GM23338 (cell line): ENCODE data around the gene PPP1R16B. TPM values are rescaled to one million over a fixed set of nuclear protein-coding genes. Genes with fewer than 3 reads are reported as not detected.

Experiments used
- ATAC-seq: fragments of 200-7000 bp; cut with Tn5 transposase; 3 replicates; pipeline ENCODE4 v1.9.1; 2020
- DNase-seq: peaks from one replicate; pipeline ENCODE4 v3.0.0-alpha.2; 2015; ENCODE audit warnings: low spot score
- H2AFZ ChIP-seq: fragments of 200-600 bp; sonication (generic); 2 replicates; pipeline ENCODE4 v1.8.0; 2016; ENCODE audit warnings: antibody characterized with exemption, mild to moderate bottlenecking, moderate library complexity
- H3F3A ChIP-seq: fragments of 200-600 bp; sonication (generic); replicated peaks from 2 replicates; pipeline ENCODE4 v1.8.0; 2017; ENCODE audit warnings: antibody characterized with exemption, mixed run types, low read depth
- H3K27ac ChIP-seq: fragments of 200-600 bp; sonication (generic); 2 replicates; pipeline ENCODE4 v1.6.1; 2016; ENCODE audit warnings: low read depth
- H3K27me3 ChIP-seq: fragments of 200-600 bp; sonication (generic); 2 replicates; pipeline ENCODE4 v1.8.0; 2016; ENCODE audit warnings: mild to moderate bottlenecking, mixed run types, moderate library complexity; ENCODE audit not compliant: insufficient read depth
- H3K36me3 ChIP-seq: fragments of 200-600 bp; sonication (generic); 2 replicates; pipeline ENCODE4 v1.8.0; 2016; ENCODE audit warnings: mild to moderate bottlenecking; ENCODE audit not compliant: insufficient read depth
- H3K4me1 ChIP-seq: fragments of 200-600 bp; sonication (generic); 2 replicates; pipeline ENCODE4 v1.8.0; 2016; ENCODE audit warnings: mild to moderate bottlenecking, moderate library complexity; ENCODE audit not compliant: insufficient read depth
- H3K4me2 ChIP-seq: fragments of 200-600 bp; sonication (generic); 2 replicates; pipeline ENCODE4 v1.7.1; 2017; ENCODE audit warnings: mixed run types
- H3K4me3 ChIP-seq: fragments of 200-600 bp; sonication (generic); 2 replicates; pipeline ENCODE4 v1.6.1; 2016; ENCODE audit warnings: mixed run types
- H3K79me2 ChIP-seq: fragments of 200-600 bp; sonication (generic); replicated peaks from 2 replicates; pipeline ENCODE4 v1.8.0; 2017; ENCODE audit warnings: mild to moderate bottlenecking; ENCODE audit not compliant: insufficient read depth
- H3K9me2 ChIP-seq: fragments of 200-600 bp; sonication (generic); 2 replicates; pipeline ENCODE4 v1.8.0; 2017; ENCODE audit not compliant: insufficient read depth
- H4K20me1 ChIP-seq: fragments of 200-600 bp; sonication (generic); replicated peaks from 2 replicates; pipeline ENCODE4 v1.8.0; 2017; ENCODE audit warnings: mild to moderate bottlenecking; ENCODE audit not compliant: insufficient read depth
- H3K27ac Mint-ChIP-seq: 2 replicates; pipeline ENCODE4 v1.8.0; 2020; ENCODE audit warnings: inconsistent platforms, mild to moderate bottlenecking, moderate library complexity, mixed read lengths
- H3K27me3 Mint-ChIP-seq: 3 replicates; pipeline ENCODE4 v1.8.0; 2022; ENCODE audit warnings: low read depth, mild to moderate bottlenecking, moderate library complexity, mixed read lengths, inconsistent platforms; ENCODE audit not compliant: insufficient read depth, poor library complexity
- H3K36me3 Mint-ChIP-seq: 3 replicates; pipeline ENCODE4 v1.8.0; 2021; ENCODE audit warnings: low read depth, mild to moderate bottlenecking, inconsistent platforms, moderate library complexity, mixed read lengths
- H3K4me1 Mint-ChIP-seq: 3 replicates; pipeline ENCODE4 v1.8.0; 2020; ENCODE audit warnings: mild to moderate bottlenecking, inconsistent platforms, mixed read lengths
- H3K4me3 Mint-ChIP-seq: 3 replicates; pipeline ENCODE4 v1.8.0; 2021; ENCODE audit warnings: moderate library complexity, mild to moderate bottlenecking, inconsistent platforms, mixed read lengths
- H3K9me3 Mint-ChIP-seq: 3 replicates; pipeline ENCODE4 v1.8.0; 2020; ENCODE audit warnings: moderate library complexity, mild to moderate bottlenecking, inconsistent platforms, mixed read lengths
- CTCF ChIP-seq, 2 experiments: fragments of 200-600 bp in 1 of 2; sonication (generic) in 1 of 2; conservative IDR thresholded peaks; 2 replicates each; pipeline versions ENCODE4 v1.5.1 to v1.6.1; 2016 to 2017; ENCODE audit warnings: antibody characterized with exemption in 2 of 2, low read depth in 2 of 2, mild to moderate bottlenecking in 2 of 2, moderate library complexity in 1 of 2
- ETS1 ChIP-seq: IDR thresholded peaks from 2 replicates; pipeline ENCODE4 v1.6.1; 2016; ENCODE audit warnings: antibody characterized with exemption
- EZH2phosphoT487 ChIP-seq: fragments of 200-600 bp; sonication (generic); IDR thresholded peaks from one replicate; pipeline ENCODE4 v1.8.1; 2018; ENCODE audit warnings: antibody characterized with exemption; ENCODE audit not compliant: unreplicated experiment
- JUNB ChIP-seq: IDR thresholded peaks from one replicate; pipeline ENCODE4 v1.6.1; 2016; ENCODE audit warnings: antibody characterized with exemption; ENCODE audit not compliant: unreplicated experiment
- NANOG ChIP-seq: IDR thresholded peaks from 2 replicates; pipeline ENCODE4 v1.6.1; 2016; ENCODE audit warnings: antibody characterized with exemption, borderline replicate concordance
- REST ChIP-seq: IDR thresholded peaks from one replicate; pipeline ENCODE4 v1.6.1; 2018; ENCODE audit warnings: antibody characterized with exemption; ENCODE audit not compliant: unreplicated experiment
- ZNF114 ChIP-seq: fragments of 250-450 bp; sonication (Bioruptor Pico); IDR thresholded peaks from 2 replicates; pipeline ENCODE4 v1.5.0; 2020; ENCODE audit warnings: mild to moderate bottlenecking, moderate library complexity
- ZNF462 ChIP-seq: fragments of 250-450 bp; sonication (Bioruptor Pico); IDR thresholded peaks from 2 replicates; pipeline ENCODE4 v1.5.0; 2020; ENCODE audit warnings: mild to moderate bottlenecking, moderate library complexity
- polyA plus RNA-seq: library from polyadenylated mRNA; unstranded; fragments of >200 nt; fragmentation: Nextera tagmentation; extraction: Ambion mirVana; gene quantifications from 2 replicates; pipeline ENCODE4 v1.2.1, GENCODE V29; 2016
- total RNA-seq: library from RNA; depleted of rRNA; stranded (reverse); fragments of >200 nt; shearing (Covaris generic); gene quantifications from 2 replicates; pipeline ENCODE4 v1.2.3, GENCODE V29; 2014

The PPP1R16B gene
- total and polyA plus RNA-seq, 2 experiments from 2014 or later: 1.6 to 11.5 TPM

GRCh38 chr20:38937978-38938473 is 132.5 kb downstream of the PPP1R16B start (continued):
- TF ChIP-seq ZNF462: no peak
- TF ChIP-seq ETS1: no peak
- no peak for TF ChIP-seq ZNF114 (CRISPR knock-in tag)
- no peak for TF ChIP-seq NANOG
- TF ChIP-seq EZH2phosphoT487: no peak
- no peak for TF ChIP-seq CTCF (conservative IDR thresholded peaks at IDR 0.05; ENCODE audit: low read depth in 2 of 2)

- Histone ChIP-seq H3K4me1 (peaks cover 9% of the 10 kb centered on the region; the same call in 1 of the 2 replicates), H3K4me2 (no peak overlapping the region), H2AFZ (no peak overlapping the region), H4K20me1 (peaks cover 79% of the 10 kb centered on the region), H3K79me2 (peaks cover 84% of the 10 kb centered on the region), H3K4me3 (no peak overlapping the region), H3F3A (no peaks in the 10 kb centered on the region), H3K27ac (no peak overlapping the region), H3K36me3 (peaks cover 29% of the 10 kb centered on the region), H3K9me2 (no peaks in the 10 kb centered on the region), H3K27me3 (no peaks in the 10 kb centered on the region)
- Mint-ChIP-seq H3K27ac (no peak overlapping the region), H3K4me3 (no peak overlapping the region), H3K9me3 (no peaks in the 10 kb centered on the region), H3K4me1 (peaks cover 29% of the 10 kb centered on the region), H3K36me3 (peaks cover 70% of the 10 kb centered on the region), H3K27me3 (peaks cover 4% of the 10 kb centered on the region)
- no peak for ATAC-seq
- DNase-seq: no peak
- no peak for TF ChIP-seq CTCF (conservative IDR thresholded peaks at IDR 0.05; ENCODE audit: low read depth in 2 of 2)
- TF ChIP-seq JUNB: no peak
- no peak for TF ChIP-seq ETS1
- no peak for TF ChIP-seq REST
Observed at GRCh38 chr20:38939686-38940085, 134.2 kb downstream of the PPP1R16B start.
